ENCODE measurements around the gene TBC1D9.
"Not testable (repeated sequence)": the region's sequence is repeated elsewhere in the genome, so short reads cannot be mapped to it uniquely, and the experiment has no call there.

TBC1D9 gene

DNA sequence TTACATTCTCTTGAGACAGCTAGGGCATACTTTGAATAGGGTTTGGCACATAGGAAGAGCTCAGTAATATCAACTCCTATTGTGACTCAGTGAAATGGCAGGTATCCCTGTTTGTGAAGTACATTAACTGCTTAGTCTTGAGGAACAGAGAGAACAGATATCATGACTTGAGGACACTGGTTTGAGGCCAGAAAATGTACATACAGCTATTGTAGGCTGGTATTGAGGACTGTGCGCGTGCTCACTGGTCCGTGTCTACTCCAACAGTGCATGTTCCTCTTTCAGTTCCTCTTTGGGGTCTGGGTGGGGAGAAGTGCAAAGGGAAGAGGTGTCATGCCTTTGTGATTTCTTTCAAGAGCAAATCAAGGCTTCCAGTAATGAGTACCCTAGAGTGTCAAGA lies 34.6 kb upstream of the TBC1D9 start:
- no peak for DNase-seq (ENCODE audit: low read depth)
- TF ChIP-seq CTCF (IDR thresholded peaks at IDR 0.05; ENCODE audit: control insufficient read depth, extremely low read depth, insufficient read depth), result no peak

GRCh38 chr4:140790171-140790570 lies 34.0 kb upstream of the TBC1D9 start:
- no peak for TF ChIP-seq CTCF (IDR thresholded peaks at IDR 0.05; ENCODE audit: control insufficient read depth, extremely low read depth, insufficient read depth)
- H3K4me3 ChIP-seq (ENCODE audit: low read depth, low read length), result no peak overlapping the region
- DNase-seq (ENCODE audit: low read depth), result no peak

More for the DNA sequence above, 34.6 kb upstream of the TBC1D9 start:
- no peak overlapping the region for H3K4me3 ChIP-seq (ENCODE audit: low read depth, low read length)

DNA sequence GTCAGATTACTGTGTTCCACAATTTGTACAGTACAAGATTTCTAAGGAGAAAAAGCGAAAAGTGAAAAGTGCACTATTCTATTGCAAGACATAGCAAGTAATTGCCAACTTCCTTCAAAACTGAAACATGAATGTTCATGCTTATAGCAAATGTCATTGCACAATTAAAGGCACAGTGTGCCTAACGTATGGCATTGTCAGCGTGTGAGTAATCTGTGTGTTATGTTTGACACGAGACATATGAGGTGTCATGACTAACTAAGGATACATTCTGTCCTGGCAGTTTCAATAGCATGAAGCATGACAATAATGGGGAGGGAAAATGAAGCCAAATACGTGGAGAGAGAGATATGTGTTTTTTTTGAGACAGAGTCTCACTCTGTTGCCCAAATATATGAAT lies 33.6 kb upstream of the TBC1D9 start:
- TF ChIP-seq CTCF (IDR thresholded peaks at IDR 0.05; ENCODE audit: control insufficient read depth, extremely low read depth, insufficient read depth), result no peak
- no peak for DNase-seq (ENCODE audit: low read depth)
- H3K4me3 ChIP-seq (ENCODE audit: low read depth, low read length), result no peak overlapping the region

DNA sequence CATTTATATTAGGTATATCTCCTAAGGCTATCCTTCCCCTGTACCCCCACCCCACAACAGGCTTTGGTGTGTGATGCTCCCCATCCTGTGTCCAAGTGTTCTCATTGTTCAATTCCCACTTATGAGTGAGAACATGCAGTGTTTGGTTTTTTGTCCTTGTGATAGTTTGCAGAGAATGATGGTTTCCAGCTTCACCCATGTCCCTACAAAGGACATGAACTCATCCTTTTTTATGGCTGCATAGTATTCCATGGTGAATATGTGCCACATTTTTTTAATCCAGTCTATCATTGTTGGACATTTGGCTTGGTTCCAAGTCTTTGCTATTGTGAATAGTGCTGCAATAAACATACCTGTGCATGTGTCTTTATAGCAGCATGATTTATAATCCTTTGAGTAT lies 26.6 kb upstream of the TBC1D9 start:
- not testable (repeated sequence) for H3K4me3 ChIP-seq (ENCODE audit: low read depth, low read length); DNase-seq (ENCODE audit: low read depth)

DNA sequence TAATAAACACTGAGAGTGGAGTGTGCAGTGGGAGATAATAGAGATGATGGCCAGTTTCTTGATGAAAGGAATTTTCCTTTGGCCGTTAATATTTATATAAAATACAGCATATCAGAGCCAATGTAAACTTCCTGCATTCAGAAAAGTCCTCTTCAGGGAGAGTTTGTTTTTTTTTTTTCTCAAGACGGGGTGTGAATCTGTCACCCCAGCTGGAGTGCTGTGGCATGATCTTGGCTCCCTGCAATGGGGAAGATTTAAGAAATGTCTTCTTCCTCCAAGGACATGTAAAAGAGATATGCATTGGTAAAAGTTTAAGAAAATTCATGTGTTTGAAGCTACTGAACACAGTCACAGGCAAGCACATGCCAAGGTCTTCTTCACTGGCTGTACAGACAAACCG lies 25.4 kb upstream of the TBC1D9 start:
- no peak for TF ChIP-seq CTCF (IDR thresholded peaks at IDR 0.05; ENCODE audit: control insufficient read depth, extremely low read depth, insufficient read depth)
- no peak overlapping the region for H3K4me3 ChIP-seq (ENCODE audit: low read depth, low read length)
- no peak for DNase-seq (ENCODE audit: low read depth)

DNA sequence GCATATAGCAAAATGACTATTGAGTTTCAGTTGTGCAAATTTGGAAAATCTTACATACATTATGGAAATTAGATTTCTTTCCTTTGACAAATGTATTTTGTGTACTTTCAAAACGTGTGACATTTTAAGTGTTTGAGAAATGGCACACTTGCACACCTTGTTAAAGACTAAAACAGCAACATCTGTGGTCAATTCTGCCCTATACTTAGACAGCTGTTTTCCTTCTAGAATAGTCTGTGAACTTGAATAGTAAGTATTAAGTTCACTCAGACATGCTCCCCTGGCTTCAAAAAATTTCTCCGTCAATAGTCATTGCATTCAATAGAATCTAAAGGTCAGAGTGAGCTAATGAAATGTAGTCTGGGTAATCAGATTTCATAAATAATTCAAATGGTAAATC lies 21.7 kb upstream of the TBC1D9 start:
- TF ChIP-seq CTCF (IDR thresholded peaks at IDR 0.05; ENCODE audit: control insufficient read depth, extremely low read depth, insufficient read depth), result no peak
- no peak for DNase-seq (ENCODE audit: low read depth)
- no peak overlapping the region for H3K4me3 ChIP-seq (ENCODE audit: low read depth, low read length)

DNA sequence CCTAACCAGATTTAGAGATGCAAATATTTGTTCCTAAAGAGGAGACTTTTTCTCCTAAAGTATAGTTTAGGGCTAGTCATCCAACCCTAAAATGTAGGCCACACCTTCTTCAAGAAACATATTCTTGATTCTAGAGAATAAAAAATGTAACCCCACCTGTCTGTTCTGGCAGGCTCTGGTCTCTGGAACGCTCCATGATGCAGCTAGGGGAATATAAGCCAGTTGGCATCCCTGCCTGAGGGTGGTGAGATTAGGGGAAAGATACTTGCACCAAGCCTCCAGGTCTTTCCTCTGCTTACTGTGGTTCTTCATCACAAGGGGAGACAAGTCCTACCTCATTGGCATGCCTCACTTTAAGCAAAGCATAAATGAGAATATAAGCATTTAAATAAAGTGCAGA lies 21.2 kb upstream of the TBC1D9 start:
- no peak for DNase-seq (ENCODE audit: low read depth)
- H3K4me3 ChIP-seq (ENCODE audit: low read depth, low read length), result no peak overlapping the region
- TF ChIP-seq CTCF (IDR thresholded peaks at IDR 0.05; ENCODE audit: control insufficient read depth, extremely low read depth, insufficient read depth), result no peak

GRCh38 chr4:140776556-140776955 lies 20.4 kb upstream of the TBC1D9 start:
- H3K4me3 ChIP-seq (ENCODE audit: low read depth, low read length), result no peak overlapping the region
- no peak for DNase-seq (ENCODE audit: low read depth)
- TF ChIP-seq CTCF (IDR thresholded peaks at IDR 0.05; ENCODE audit: control insufficient read depth, extremely low read depth, insufficient read depth), result no peak

Data from LNCaP clone FGC (cell line).